PC-9 (cell line): Measurements from ENCODE around the gene MUSK. TPM values are rescaled to one million over a fixed set of nuclear protein-coding genes. Genes with fewer than 3 reads are reported as not detected.

Experiments
- BruUV-seq: library from RNA; stranded (reverse); fragments of 400-500 nt; replicated peaks from 2 replicates; lab custom pipeline; 2021; lab: Mats Ljungman, UMichigan
- CTCF ChIA-PET: fragments of 300-600 bp; sonication (Branson Sonifier 250); formaldehyde crosslinking; loops from one replicate; lab custom pipeline; 2022; ENCODE audit warnings: antibody characterized with exemption; lab: Charles Lee
- POLR2A ChIA-PET: fragments of 300-600 bp; sonication (Branson Sonifier 250); formaldehyde crosslinking; loops from one replicate; lab custom pipeline; 2022; ENCODE audit warnings: antibody characterized with exemption; ENCODE audit not compliant: unreplicated experiment; lab: Charles Lee
- DNase-seq, 2 experiments: peaks; one replicate each; pipeline versions ENCODE4 v3.0.0 to v3.0.0-alpha.2; 2015 to 2022; ENCODE audit warnings: mixed read lengths in 1 of 2
- H2AFZ ChIP-seq: fragments of 200-600 bp; sonication (generic); 2 replicates; pipeline ENCODE4 v1.8.1; 2017; ENCODE audit warnings: antibody characterized with exemption
- H3F3A ChIP-seq: fragments of 200-600 bp; sonication (generic); 2 replicates; pipeline ENCODE4 v1.8.1; 2017; ENCODE audit warnings: antibody characterized with exemption, mild to moderate bottlenecking, low read depth; ENCODE audit not compliant: insufficient read depth
- H3K27ac ChIP-seq: fragments of 200-600 bp; sonication (generic); 2 replicates; pipeline ENCODE4 v1.6.1; 2016; ENCODE audit warnings: mixed run types
- H3K27me3 ChIP-seq: fragments of 200-600 bp; sonication (generic); 2 replicates; pipeline ENCODE4 v1.6.1; 2016; ENCODE audit warnings: low read depth, mixed run types; ENCODE audit not compliant: insufficient read depth
- H3K36me3 ChIP-seq: fragments of 200-600 bp; sonication (generic); 2 replicates; pipeline ENCODE4 v1.6.1; 2016; ENCODE audit warnings: low read depth, mixed run types
- H3K4me1 ChIP-seq: fragments of 200-600 bp; sonication (generic); replicated peaks from 2 replicates; pipeline ENCODE4 v1.6.1; 2016; ENCODE audit warnings: mixed run types; ENCODE audit not compliant: insufficient read depth
- H3K4me2 ChIP-seq: fragments of 200-600 bp; sonication (generic); 2 replicates; pipeline ENCODE4 v1.6.1; 2017; ENCODE audit warnings: mixed run types
- H3K4me3 ChIP-seq: fragments of 200-600 bp; sonication (generic); 2 replicates; pipeline ENCODE4 v1.6.1; 2016; ENCODE audit warnings: mixed run types
- H3K79me2 ChIP-seq: fragments of 200-600 bp; sonication (generic); 2 replicates; pipeline ENCODE4 v1.6.1; 2017; ENCODE audit warnings: low read depth, mixed run types
- H3K9me2 ChIP-seq: fragments of 200-600 bp; sonication (generic); 2 replicates; pipeline ENCODE4 v1.8.1; 2017; ENCODE audit warnings: mild to moderate bottlenecking; ENCODE audit not compliant: insufficient read depth
- H3K9me3 ChIP-seq: fragments of 200-600 bp; sonication (generic); 2 replicates; pipeline ENCODE4 v1.8.1; 2016; ENCODE audit warnings: low read depth; ENCODE audit not compliant: insufficient read depth
- H4K20me1 ChIP-seq: fragments of 200-600 bp; sonication (generic); 2 replicates; pipeline ENCODE4 v1.8.1; 2017; ENCODE audit not compliant: insufficient read depth
- CTCF ChIP-seq: fragments of 200-600 bp; sonication (generic); conservative IDR thresholded peaks from 2 replicates; pipeline ENCODE4 v1.6.1; 2017; ENCODE audit warnings: mixed run types, antibody characterized with exemption, mild to moderate bottlenecking, moderate library complexity
- EZH2 ChIP-seq: fragments of 200-600 bp; sonication (generic); IDR thresholded peaks from 2 replicates; pipeline ENCODE4 v1.8.0; 2017; ENCODE audit warnings: antibody characterized with exemption, low read depth
- intact Hi-C: fragments of 100-400 bp; cut with micrococcal nuclease; formaldehyde crosslinking; loops from one replicate; pipeline ENCODE4 v1.10.0; 2022; ENCODE audit not compliant: unreplicated experiment
- total RNA-seq: library from RNA; stranded (reverse); gene quantifications from 2 replicates; pipeline ENCODE4 v1.2.3, GENCODE V29; 2021

The MUSK gene
- total RNA-seq, 1 experiment from 2014 or later, result not detected

- no peak overlapping the region for H2AFZ ChIP-seq
- CTCF ChIA-PET, result no interaction called here
- no peak for DNase-seq
- no peaks in the 10 kb centered on the region for H3F3A ChIP-seq
- no peak for TF ChIP-seq CTCF
- TF ChIP-seq EZH2, result no peak
- H3K4me3 ChIP-seq, result no peak overlapping the region
- BruUV-seq, result no TSS peak
- H3K9me3 ChIP-seq, result peaks cover 18% of the 10 kb centered on the region
- H3K4me1 ChIP-seq, result no peaks in the 10 kb centered on the region
- H3K4me2 ChIP-seq, result no peak overlapping the region
- no peaks in the 10 kb centered on the region for H3K79me2 ChIP-seq
- intact Hi-C loops, result no loop called here
- no peaks in the 10 kb centered on the region for H3K27me3 ChIP-seq
- no peaks in the 10 kb centered on the region; the same call in 1 of the 2 replicates for H3K36me3 ChIP-seq
- POLR2A ChIA-PET, result no interaction called here
- H3K27ac ChIP-seq, result no peak overlapping the region
- H3K9me2 ChIP-seq, result no peaks in the 10 kb centered on the region
- no peaks in the 10 kb centered on the region for H4K20me1 ChIP-seq
Measured at GRCh38 chr9:110850401-110851135, 182.0 kb downstream of the MUSK start.

Other genes starting within 250 kb of the MUSK start
- gene SVEP1, start 89.0 kb upstream of the MUSK start, total RNA-seq, result 2.9 and 3.3 TPM in 2 replicates